T-helper 2 cell treated with Interferon-gamma antibody and Interleukin-4, amounts not matched to agents 100 ng/mL and 5 ng/mL, for 36 hours (primary cell): ENCODE measurements around the gene QKI. TPM values are rescaled to one million over a fixed set of nuclear protein-coding genes. Genes with fewer than 3 reads are reported as not detected.
"Not testable (repeated sequence)": the region's sequence is repeated elsewhere in the genome, so short reads cannot be mapped to it uniquely, and the experiment has no call there.

Experiments used
- intact Hi-C: fragments of 100-400 bp; cut with micrococcal nuclease; formaldehyde crosslinking; loops from one replicate; pipeline ENCODE4 v1.15.1; 2023
- total RNA-seq: library from RNA; stranded (reverse); gene quantifications from 2 replicates; pipeline ENCODE4 v1.2.3, GENCODE V29; 2022

The QKI gene
- total RNA-seq, 1 donor from 2014 or later = 48.4 TPM

GRCh38 chr6:163572612-163573011 lies 158.1 kb downstream of the QKI start:
- intact Hi-C loops = no loop called here

- intact Hi-C loops = no loop called here
These were observed 159.1 kb downstream of the QKI start for GRCh38 chr6:163573503-163574179.

GRCh38 chr6:163576114-163576513 lies 161.6 kb downstream of the QKI start:
- intact Hi-C loops = no loop called here

GRCh38 chr6:163577404-163577803 lies 162.9 kb downstream of the QKI start:
- intact Hi-C loops = no loop called here

- intact Hi-C loops = no loop called here
These were observed 164.8 kb downstream of the QKI start for GRCh38 chr6:163579111-163579879.

- intact Hi-C loops = no loop called here
These were observed 165.4 kb downstream of the QKI start for GRCh38 chr6:163579880-163580295.

- intact Hi-C loops = no loop called here
These were observed 166.0 kb downstream of the QKI start for GRCh38 chr6:163580311-163581030.

- intact Hi-C loops = no loop called here
These were observed 169.0 kb downstream of the QKI start for GRCh38 chr6:163583558-163583957.

- intact Hi-C loops = no loop called here
These were observed 171.5 kb downstream of the QKI start for GRCh38 chr6:163585932-163586437.

- intact Hi-C loops = no loop called here
These were observed 172.4 kb downstream of the QKI start for GRCh38 chr6:163586888-163587287.

GRCh38 chr6:163588220-163588919 lies 173.9 kb downstream of the QKI start:
- intact Hi-C loops = no loop called here

- intact Hi-C loops = no loop called here
These were observed 174.9 kb downstream of the QKI start for GRCh38 chr6:163589387-163589786.

- intact Hi-C loops = not testable (repeated sequence)
These were observed 175.6 kb downstream of the QKI start for GRCh38 chr6:163590132-163590531.

- intact Hi-C loops = no loop called here
These were observed 178.4 kb downstream of the QKI start for GRCh38 chr6:163592872-163593271.

- intact Hi-C loops = no loop called here
These were observed 181.7 kb downstream of the QKI start for GRCh38 chr6:163596174-163596573.

GRCh38 chr6:163599136-163599535 lies 184.6 kb downstream of the QKI start:
- intact Hi-C loops = no loop called here

- intact Hi-C loops = no loop called here
These were observed 185.2 kb downstream of the QKI start for GRCh38 chr6:163599684-163600083.

GRCh38 chr6:163600331-163600730 lies 185.8 kb downstream of the QKI start:
- intact Hi-C loops = no loop called here

GRCh38 chr6:163600781-163601180 lies 186.3 kb downstream of the QKI start:
- intact Hi-C loops = no loop called here

- intact Hi-C loops = no loop called here
These were observed 188.3 kb downstream of the QKI start for GRCh38 chr6:163602851-163603250.

GRCh38 chr6:163603395-163603794 lies 188.9 kb downstream of the QKI start:
- intact Hi-C loops = no loop called here
